NCI-H1092 (cell line): Measurements from ENCODE around the gene POLG.

Experiments used
- DNase-seq: peaks from one replicate; lab custom pipeline; 2025; lab: John Stamatoyannopoulos, UW

POLG gene

GRCh38 chr15:89326316-89326715 lies 8.3 kb downstream of the POLG start:
- DNase-seq = no peak

GRCh38 chr15:89325039-89325803 lies 9.4 kb downstream of the POLG start:
- no peak for DNase-seq

GRCh38 chr15:89323825-89324224 lies 10.8 kb downstream of the POLG start:
- DNase-seq = no peak

- DNase-seq = no peak
These were observed 11.8 kb downstream of the POLG start for GRCh38 chr15:89322822-89323221.

GRCh38 chr15:89321521-89322410 lies 12.9 kb downstream of the POLG start:
- DNase-seq = no peak

- no peak for DNase-seq
These were observed 14.4 kb downstream of the POLG start for GRCh38 chr15:89320200-89320599.

GRCh38 chr15:89319678-89320077 lies 14.9 kb downstream of the POLG start:
- DNase-seq = no peak

GRCh38 chr15:89317186-89317720 lies 17.4 kb downstream of the POLG start:
- no peak for DNase-seq

GRCh38 chr15:89316504-89316903 lies 18.1 kb downstream of the POLG start:
- DNase-seq = no peak

GRCh38 chr15:89315375-89315929 lies 19.2 kb downstream of the POLG start:
- no peak for DNase-seq

GRCh38 chr15:89309993-89310392 lies 24.6 kb downstream of the POLG start:
- no peak for DNase-seq

- DNase-seq = no peak
These were observed 26.4 kb downstream of the POLG start for GRCh38 chr15:89308236-89308635.

GRCh38 chr15:89307791-89308190 lies 26.8 kb downstream of the POLG start:
- no peak for DNase-seq

GRCh38 chr15:89307046-89307587 lies 27.5 kb downstream of the POLG start:
- DNase-seq = no peak

- DNase-seq = no peak
These were observed 29.2 kb downstream of the POLG start for GRCh38 chr15:89305395-89305794.

GRCh38 chr15:89303986-89304385 lies 30.6 kb downstream of the POLG start:
- no peak for DNase-seq

- DNase-seq = no peak
These were observed 33.1 kb downstream of the POLG start for GRCh38 chr15:89301304-89302089.

GRCh38 chr15:89299896-89300295 lies 34.7 kb downstream of the POLG start:
- DNase-seq = no peak

GRCh38 chr15:89293012-89293411 lies 41.6 kb downstream of the POLG start:
- no peak for DNase-seq

- DNase-seq = no peak
These were observed 42.6 kb downstream of the POLG start for GRCh38 chr15:89291934-89292438.

- no peak for DNase-seq
These were observed 51.4 kb downstream of the POLG start for GRCh38 chr15:89283201-89283600.
